ENCODE results near the gene ZP3. TPM values are rescaled to one million over a fixed set of nuclear protein-coding genes. Genes with fewer than 3 reads are reported as not detected.
"Not testable (repeated sequence)": the region's sequence is repeated elsewhere in the genome, so short reads cannot be mapped to it uniquely, and the experiment has no call there.

ZP3 gene
- total RNA-seq, 6 donors from 2014 or later, result 0.61 to 11.8 (median 0.78) TPM; not detected in 1

DNA sequence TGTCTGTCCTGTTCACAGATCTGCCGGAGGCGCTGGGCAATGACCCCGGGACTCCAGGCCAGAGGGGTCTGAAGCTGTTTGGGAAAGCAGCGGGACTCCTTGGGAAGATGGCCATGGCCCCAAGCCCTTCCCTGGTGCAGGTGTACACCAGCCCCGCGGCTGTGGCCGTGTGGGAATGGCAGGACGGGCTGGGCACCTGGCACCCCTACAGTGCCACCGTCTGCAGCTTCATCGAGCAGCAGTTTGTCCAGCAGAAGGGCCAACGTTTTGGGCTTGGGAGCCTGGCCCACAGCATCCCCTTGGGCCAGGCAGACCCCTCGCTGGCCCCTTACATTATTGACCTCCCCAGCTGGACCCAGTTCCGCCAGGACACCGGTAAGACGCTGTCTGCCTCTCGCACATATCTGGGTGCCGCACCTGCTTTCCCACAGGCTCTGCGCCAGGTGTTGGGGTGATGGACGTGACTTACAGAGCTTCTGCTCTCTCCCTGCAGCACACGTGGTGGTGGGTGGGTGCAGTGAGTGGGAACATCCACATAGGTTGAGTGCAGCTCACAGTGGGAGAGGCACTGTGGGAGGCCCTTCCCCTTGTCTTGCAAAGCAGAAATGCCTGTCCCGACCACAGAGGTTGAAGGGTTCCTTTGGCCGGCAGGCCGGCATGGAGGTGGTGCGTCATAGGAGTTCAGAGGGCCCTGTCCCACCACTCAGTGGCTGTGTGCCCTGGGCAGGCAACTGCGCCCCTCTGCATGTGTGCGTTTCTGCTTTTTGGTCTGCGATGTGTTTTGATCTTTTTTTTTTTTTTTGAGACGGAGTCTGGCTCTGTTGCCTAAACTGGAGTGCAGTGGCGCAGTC, 55.9 kb downstream of the ZP3 start:
- H3K36me3 ChIP-seq, result peaks cover 5 to 30% (median 18%) of the 10 kb centered on the region in 4 donors
- not testable (repeated sequence) for H3K27ac ChIP-seq; H3K4me1 ChIP-seq; H3K9me3 ChIP-seq; ATAC-seq (ENCODE audit: low FRiP score in 2 of 2); H3K4me3 ChIP-seq; H3K27me3 ChIP-seq
- 88 to 96% methylated on average over 17 to 18 of the region's 29 CpGs for WGBS, 2 donors
- peak in 1 of 2 donors; percentile 50 for DNase-seq

DNA sequence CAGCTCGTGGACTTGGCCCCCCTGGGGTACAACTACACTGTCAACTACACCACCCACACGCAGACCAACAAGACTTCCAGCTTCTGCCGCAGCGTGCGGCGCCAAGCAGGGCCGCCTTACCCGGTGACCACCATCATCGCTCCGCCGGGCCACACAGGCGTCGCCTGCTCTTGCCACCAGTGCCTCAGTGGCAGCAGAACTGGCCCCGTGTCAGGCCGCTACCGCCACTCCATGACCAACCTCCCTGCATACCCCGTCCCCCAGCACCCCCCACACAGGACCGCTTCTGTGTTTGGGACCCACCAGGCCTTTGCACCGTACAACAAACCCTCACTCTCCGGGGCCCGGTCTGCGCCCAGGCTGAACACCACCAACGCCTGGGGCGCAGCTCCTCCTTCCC, 57.9 kb downstream of the ZP3 start:
- not testable (repeated sequence) for H3K27me3 ChIP-seq, H3K4me1 ChIP-seq, H3K9me3 ChIP-seq, H3K27ac ChIP-seq, H3K4me3 ChIP-seq
- peaks cover 5 to 30% (median 18%) of the 10 kb centered on the region in 4 donors for H3K36me3 ChIP-seq
- WGBS, 2 donors, result 97 to 98% methylated on average over 12 to 24 of the region's 24 CpGs
- ATAC-seq (ENCODE audit: low FRiP score in 2 of 2), result peak in 1 of 2 donors; percentile 15
- peak in 1 of 2 donors; percentile 79 for DNase-seq

DNA sequence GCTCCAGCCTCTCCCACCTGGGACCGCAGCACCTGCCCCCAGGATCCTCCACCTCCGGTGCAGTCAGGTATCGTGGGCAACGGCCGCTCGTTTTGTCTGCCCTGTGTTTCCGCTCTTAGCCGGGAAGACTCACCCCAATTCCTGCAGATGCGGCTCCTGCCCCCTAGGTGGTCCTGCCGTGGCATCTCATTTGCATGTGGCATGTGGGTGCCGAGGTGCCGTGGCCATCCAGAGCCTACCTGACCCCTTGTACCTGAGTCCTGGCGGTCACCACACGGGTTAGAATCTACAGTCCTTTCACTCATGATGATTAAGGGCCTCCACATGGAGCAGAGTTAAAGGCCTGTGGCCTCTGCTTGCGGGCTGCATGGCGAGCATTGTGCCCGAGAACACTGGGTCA, 58.3 kb downstream of the ZP3 start:
- ATAC-seq (ENCODE audit: low FRiP score in 2 of 2); H3K4me1 ChIP-seq; H3K27me3 ChIP-seq; H3K4me3 ChIP-seq; H3K9me3 ChIP-seq; H3K27ac ChIP-seq: not testable (repeated sequence)
- peaks cover 5 to 30% (median 18%) of the 10 kb centered on the region in 4 donors for H3K36me3 ChIP-seq
- WGBS, 2 donors, result 94 to 100% methylated on average over 4 to 8 of the region's 17 CpGs
- peak in 1 of 2 donors; percentile 60 for DNase-seq

DNA sequence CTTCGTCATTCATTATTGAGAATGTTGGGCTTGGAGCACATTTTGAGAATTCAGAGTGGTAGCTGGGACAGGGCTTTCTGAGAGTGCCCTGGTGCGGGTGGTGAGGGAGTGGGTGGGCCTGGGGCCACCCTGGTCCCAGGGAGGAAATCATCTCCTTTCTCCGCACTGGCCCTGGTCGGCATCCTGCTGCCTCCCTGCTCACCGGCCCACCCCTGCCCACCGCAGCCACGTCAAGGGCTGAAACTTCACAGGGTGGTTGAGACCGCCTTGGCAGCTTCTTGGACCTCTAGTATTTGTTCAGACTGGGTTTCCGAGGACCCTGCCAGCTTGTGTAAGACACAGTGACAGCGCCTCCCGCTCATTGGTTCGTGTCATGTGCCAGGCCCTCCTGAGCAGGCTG, 59.7 kb downstream of the ZP3 start:
- H3K27ac ChIP-seq, result not testable (repeated sequence)
- WGBS, 2 donors, result 100% methylated on average over 1 of the region's 12 CpGs; no CpG with 5 or more reads in 1 of the 2 donors

DNA sequence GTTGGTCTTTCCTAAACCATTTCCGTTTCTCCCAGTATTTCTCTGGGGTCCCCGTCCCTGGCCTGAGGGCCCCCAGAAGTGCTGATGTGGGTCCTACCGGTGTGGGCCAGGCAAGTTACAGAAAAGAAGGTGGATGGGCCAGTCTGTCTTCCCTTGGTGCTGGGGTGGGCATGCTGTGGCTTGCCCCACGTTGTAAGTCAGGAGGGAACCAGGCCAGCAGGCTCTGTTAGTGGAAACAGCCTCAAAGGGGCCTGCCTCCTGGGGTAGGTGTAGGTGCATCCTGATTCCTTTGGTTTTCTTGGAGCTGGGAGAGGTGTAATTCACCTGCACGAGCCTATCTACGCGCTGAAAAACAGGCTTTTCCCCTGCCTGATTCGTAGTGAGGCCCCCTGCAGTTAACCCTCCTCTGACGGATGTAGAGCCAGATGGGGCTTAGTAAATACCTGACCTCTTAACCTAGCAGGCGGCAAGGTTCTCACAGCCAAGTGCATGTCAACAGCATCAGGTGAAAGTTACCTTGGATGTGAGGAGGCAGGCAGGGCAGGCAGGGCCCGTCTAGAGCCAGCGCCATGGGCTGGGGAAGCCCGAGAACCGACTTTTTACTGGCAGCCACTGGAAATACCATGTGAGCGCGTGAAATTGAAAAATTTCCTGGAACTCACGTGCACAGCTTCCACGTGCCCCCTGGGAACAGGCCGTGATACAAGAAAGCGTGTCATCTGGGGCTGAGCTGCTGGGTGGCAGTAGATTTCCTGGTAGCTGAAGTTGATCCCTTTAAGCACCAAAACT, 61.3 kb downstream of the ZP3 start:
- H3K4me1 ChIP-seq; H3K27ac ChIP-seq; H3K9me3 ChIP-seq; ATAC-seq (ENCODE audit: low FRiP score in 2 of 2); H3K27me3 ChIP-seq; H3K4me3 ChIP-seq; DNase-seq: not testable (repeated sequence)
- WGBS, 2 donors, result 96% methylated on average over 5 of the region's 20 CpGs; no CpG with 5 or more reads in 1 of the 2 donors
- peaks cover 5 to 23% (median 14%) of the 10 kb centered on the region in 4 donors for H3K36me3 ChIP-seq

More for the DNA sequence above, 59.7 kb downstream of the ZP3 start:
- H3K9me3 ChIP-seq; H3K4me3 ChIP-seq; ATAC-seq (ENCODE audit: low FRiP score in 2 of 2); H3K27me3 ChIP-seq; H3K4me1 ChIP-seq: not testable (repeated sequence)
- H3K36me3 ChIP-seq, result peaks cover 5 to 30% (median 18%) of the 10 kb centered on the region in 4 donors
- peak in 1 of 2 donors; percentile 50 for DNase-seq

DNA sequence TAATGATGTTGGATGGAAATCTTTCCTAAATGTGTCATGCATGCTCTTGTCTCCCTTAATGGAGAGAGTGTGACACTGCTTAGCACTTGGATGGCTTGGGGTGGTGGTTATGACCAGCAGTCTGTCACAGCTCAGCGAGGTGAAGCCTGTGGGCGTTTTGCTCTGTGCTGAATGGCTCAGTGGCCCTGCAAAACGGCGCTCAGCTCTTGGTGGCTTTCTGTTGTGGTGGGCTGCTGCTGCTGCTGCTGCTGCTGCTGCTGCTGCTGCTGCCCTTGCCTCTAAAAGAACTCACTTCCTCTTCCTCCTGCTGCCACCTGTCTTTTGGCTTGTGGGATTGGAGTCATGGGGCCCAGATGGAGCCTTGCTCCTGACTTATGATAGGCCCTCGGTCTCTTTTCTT, 61.9 kb downstream of the ZP3 start:
- H3K27me3 ChIP-seq, DNase-seq, H3K4me1 ChIP-seq, H3K4me3 ChIP-seq, H3K9me3 ChIP-seq, H3K27ac ChIP-seq: not testable (repeated sequence)
- peak in 1 of 2 donors; percentile 26 for ATAC-seq (ENCODE audit: low FRiP score in 2 of 2)
- no CpG with 5 or more reads among the region's 5 CpGs for WGBS, 2 donors
- H3K36me3 ChIP-seq, result peaks cover 5 to 20% (median 13%) of the 10 kb centered on the region in 4 donors

DNA sequence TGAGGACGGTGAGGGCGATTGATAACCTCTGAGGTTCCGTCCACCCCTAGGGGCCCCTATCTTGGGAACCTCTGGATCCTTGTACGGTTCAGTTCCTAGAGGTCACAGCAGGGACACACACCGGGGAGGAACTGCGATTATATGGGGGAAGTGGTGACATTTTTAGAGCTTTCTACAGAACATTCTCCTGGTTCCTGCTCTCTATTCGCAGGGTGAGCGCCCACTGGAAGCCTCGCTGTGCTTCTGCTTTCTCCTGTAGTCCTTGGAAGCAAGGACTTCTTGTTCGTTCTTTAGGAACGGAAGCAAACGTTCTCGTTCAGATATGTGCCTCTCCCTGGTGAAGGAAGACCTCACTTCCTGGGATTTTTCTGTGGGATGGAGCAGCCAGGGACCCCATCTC, 63.2 kb downstream of the ZP3 start:
- H3K27ac ChIP-seq, H3K4me1 ChIP-seq, DNase-seq, H3K27me3 ChIP-seq, H3K4me3 ChIP-seq, H3K9me3 ChIP-seq, H3K36me3 ChIP-seq: not testable (repeated sequence)
- 79% methylated on average over 8 of the region's 13 CpGs; no CpG with 5 or more reads in 1 of the 2 donors for WGBS, 2 donors
- ATAC-seq (ENCODE audit: low FRiP score in 2 of 2), result peak in 1 of 2 donors; percentile 45

Other genes with a start within 250 kb of the ZP3 start
- 1 to 10 TPM in 2 of 6 donors, under 1 TPM in 4; 0.30 to 1.5 (median 0.72) TPM for gene SRRM3, start 223.1 kb upstream of the ZP3 start, total RNA-seq
- 100 to 1,000 TPM; 164 to 703 (median 300) TPM for gene HSPB1, start 122.3 kb upstream of the ZP3 start, total RNA-seq
- 100 to 1,000 TPM in 1 of 6 donors, 10 to 100 TPM in 5; 51.3 to 114 (median 73.4) TPM for gene YWHAG, start 66.0 kb upstream of the ZP3 start, total RNA-seq
- 1 to 10 TPM in 5 of 6 donors, not detected in 1; 1.7 to 2.1 (median 1.9) TPM for gene SSC4D, start 15.3 kb upstream of the ZP3 start, total RNA-seq
- 10 to 100 TPM; 24.2 to 82.8 (median 36.1) TPM for gene DTX2, start 36.8 kb downstream of the ZP3 start, total RNA-seq
- 100 to 1,000 TPM in 1 of 6 donors, 10 to 100 TPM in 5; 26.8 to 507 (median 51.0) TPM for gene UPK3B, start 85.6 kb downstream of the ZP3 start, total RNA-seq
- 1 to 10 TPM in 2 of 6 donors, under 1 TPM in 2, not detected in 2; 0.24 to 1.2 (median 0.67) TPM for gene SPDYE16, start 118.3 kb downstream of the ZP3 start, total RNA-seq
- 10 to 100 TPM in 3 of 6 donors, 1 to 10 TPM in 3; 6.7 to 28.3 (median 11.9) TPM for gene POMZP3, start 202.3 kb downstream of the ZP3 start, total RNA-seq